Measurements from ENCODE around the gene WDR3. TPM values are rescaled to one million over a fixed set of nuclear protein-coding genes. Genes with fewer than 3 reads are reported as not detected.
A peak's percentile ranks its signal among the peaks of the same experiment; 100 is the strongest.

The WDR3 gene
- total RNA-seq, 1 donor from 2014 or later: 55.5 TPM

GRCh38 chr1:117964290-117965038 lies 34.9 kb downstream of the WDR3 start:
- Mint-ChIP-seq H3K4me1 (ENCODE audit: low read depth) (peaks cover 10% of the 10 kb centered on the region), H3K4me3 (ENCODE audit: low read depth) (no peak overlapping the region), H3K36me3 (ENCODE audit: low read depth) (peaks cover 9% of the 10 kb centered on the region), H3K27me3 (ENCODE audit: low read depth) (no peaks in the 10 kb centered on the region), H3K9me3 (no peaks in the 10 kb centered on the region), H3K27ac (peak overlapping the region; percentile 35)
- intact Hi-C loops (cut with micrococcal nuclease): no loop called here
- DNase-seq (ENCODE audit: low spot score): no peak

- intact Hi-C loops (cut with micrococcal nuclease): no loop called here
- Mint-ChIP-seq H3K4me1 (ENCODE audit: low read depth) (peaks cover 10% of the 10 kb centered on the region), H3K36me3 (ENCODE audit: low read depth) (no peaks in the 10 kb centered on the region), H3K27me3 (ENCODE audit: low read depth) (peaks cover 5% of the 10 kb centered on the region), H3K9me3 (no peaks in the 10 kb centered on the region), H3K27ac (no peak overlapping the region), H3K4me3 (ENCODE audit: low read depth) (no peak overlapping the region)
- no peak for DNase-seq (ENCODE audit: low spot score)
Observed at GRCh38 chr1:117967477-117967876, 37.9 kb downstream of the WDR3 start.

DNA sequence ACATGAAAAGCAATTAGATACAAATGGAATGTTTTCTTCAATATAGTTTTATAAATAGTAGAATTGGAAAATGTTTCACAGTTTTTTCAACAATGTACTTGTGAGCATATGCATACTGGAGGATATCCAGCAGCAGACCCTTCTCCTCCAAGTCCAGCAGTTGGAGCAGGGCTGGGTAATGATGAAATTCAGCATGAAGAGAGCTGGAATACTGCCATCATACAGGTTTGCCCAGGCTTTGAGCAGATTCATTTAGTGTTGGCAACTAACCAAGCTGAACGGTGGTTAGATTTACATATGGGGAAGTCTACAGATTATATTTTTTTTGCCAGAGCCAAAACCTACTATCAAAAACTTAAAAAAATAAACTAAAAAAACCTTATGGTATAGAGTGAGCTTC lies 38.3 kb downstream of the WDR3 start:
- no peaks in the 10 kb centered on the region for H3K36me3 Mint-ChIP-seq (ENCODE audit: low read depth)
- peaks cover 6% of the 10 kb centered on the region for H3K27me3 Mint-ChIP-seq (ENCODE audit: low read depth)
- no peaks in the 10 kb centered on the region for H3K9me3 Mint-ChIP-seq
- H3K4me1 Mint-ChIP-seq (ENCODE audit: low read depth): peaks cover 10% of the 10 kb centered on the region
- intact Hi-C loops (cut with micrococcal nuclease): no loop called here
- DNase-seq (ENCODE audit: low spot score): no peak
- no peak overlapping the region for H3K27ac Mint-ChIP-seq
- no peak overlapping the region for H3K4me3 Mint-ChIP-seq (ENCODE audit: low read depth)

DNA sequence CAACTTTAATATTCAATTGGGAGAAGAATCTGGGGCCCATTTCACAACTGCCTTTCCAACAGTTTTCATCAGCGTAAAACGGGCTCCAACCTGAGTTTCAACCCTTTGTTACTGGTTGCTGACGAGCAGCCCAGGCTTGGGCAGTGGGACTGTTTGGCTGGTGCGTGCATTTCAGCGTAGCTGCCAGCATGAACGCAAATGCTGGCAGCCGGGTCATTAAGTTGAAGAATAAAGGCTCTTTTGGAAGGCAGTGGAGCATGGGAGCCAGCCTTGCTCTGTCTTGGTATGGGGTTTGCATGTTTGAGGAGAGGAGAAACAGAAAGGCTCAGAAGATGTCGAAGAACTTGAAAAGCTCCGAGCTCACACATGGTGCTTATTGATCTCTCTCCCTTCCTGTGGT lies 40.7 kb downstream of the WDR3 start:
- H3K9me3 Mint-ChIP-seq: no peaks in the 10 kb centered on the region
- no peak overlapping the region for H3K4me3 Mint-ChIP-seq (ENCODE audit: low read depth)
- no peak overlapping the region for H3K27ac Mint-ChIP-seq
- DNase-seq (ENCODE audit: low spot score): no peak
- intact Hi-C loops (cut with micrococcal nuclease): no loop called here
- no peaks in the 10 kb centered on the region for H3K4me1 Mint-ChIP-seq (ENCODE audit: low read depth)
- H3K36me3 Mint-ChIP-seq (ENCODE audit: low read depth): no peaks in the 10 kb centered on the region
- H3K27me3 Mint-ChIP-seq (ENCODE audit: low read depth): peaks cover 13% of the 10 kb centered on the region

- Mint-ChIP-seq H3K9me3 (no peaks in the 10 kb centered on the region), H3K27me3 (ENCODE audit: low read depth) (peaks cover 13% of the 10 kb centered on the region), H3K4me1 (ENCODE audit: low read depth) (no peaks in the 10 kb centered on the region), H3K4me3 (ENCODE audit: low read depth) (no peak overlapping the region), H3K36me3 (ENCODE audit: low read depth) (no peaks in the 10 kb centered on the region), H3K27ac (no peak overlapping the region)
- no peak for DNase-seq (ENCODE audit: low spot score)
- intact Hi-C loops (cut with micrococcal nuclease): no loop called here
Observed at GRCh38 chr1:117971777-117972176, 42.2 kb downstream of the WDR3 start.

- Mint-ChIP-seq H3K27ac (no peak overlapping the region), H3K4me1 (ENCODE audit: low read depth) (no peaks in the 10 kb centered on the region), H3K9me3 (no peaks in the 10 kb centered on the region), H3K4me3 (ENCODE audit: low read depth) (no peak overlapping the region), H3K36me3 (ENCODE audit: low read depth) (no peaks in the 10 kb centered on the region), H3K27me3 (ENCODE audit: low read depth) (peaks cover 11% of the 10 kb centered on the region)
- intact Hi-C loops (cut with micrococcal nuclease): no loop called here
- no peak for DNase-seq (ENCODE audit: low spot score)
Observed at GRCh38 chr1:117976381-117976780, 46.8 kb downstream of the WDR3 start.

GRCh38 chr1:117981455-117982192 lies 52.1 kb downstream of the WDR3 start:
- intact Hi-C loops (cut with micrococcal nuclease): no loop called here
- DNase-seq (ENCODE audit: low spot score): no peak
- Mint-ChIP-seq H3K4me3 (ENCODE audit: low read depth) (no peak overlapping the region), H3K27me3 (ENCODE audit: low read depth) (peaks cover 5% of the 10 kb centered on the region), H3K36me3 (ENCODE audit: low read depth) (no peaks in the 10 kb centered on the region), H3K27ac (no peak overlapping the region), H3K4me1 (ENCODE audit: low read depth) (no peaks in the 10 kb centered on the region), H3K9me3 (no peaks in the 10 kb centered on the region)

DNA sequence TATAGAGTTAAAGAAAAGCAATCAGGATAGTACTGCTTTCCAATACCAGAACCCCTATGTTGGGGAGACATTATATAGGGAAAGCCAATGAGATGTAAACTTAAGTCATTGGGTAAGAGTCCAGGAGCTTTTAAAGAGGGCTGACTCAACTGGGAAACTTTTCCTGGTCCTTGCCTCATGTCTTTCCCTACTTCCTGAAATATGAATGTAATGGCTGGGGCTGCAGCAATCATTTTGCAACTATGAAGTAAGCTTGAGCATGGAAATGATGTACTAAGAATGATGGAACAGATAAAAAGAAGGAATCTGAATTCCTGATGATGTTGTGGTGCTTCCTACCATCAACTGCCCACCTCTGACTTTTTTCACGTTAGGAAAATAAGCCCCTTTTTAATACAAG lies 55.7 kb downstream of the WDR3 start:
- no peak for DNase-seq (ENCODE audit: low spot score)
- no peaks in the 10 kb centered on the region for H3K36me3 Mint-ChIP-seq (ENCODE audit: low read depth)
- H3K27me3 Mint-ChIP-seq (ENCODE audit: low read depth): peaks cover 5% of the 10 kb centered on the region
- no peak overlapping the region for H3K27ac Mint-ChIP-seq
- no peaks in the 10 kb centered on the region for H3K9me3 Mint-ChIP-seq
- intact Hi-C loops (cut with micrococcal nuclease): no loop called here
- H3K4me1 Mint-ChIP-seq (ENCODE audit: low read depth): no peaks in the 10 kb centered on the region
- H3K4me3 Mint-ChIP-seq (ENCODE audit: low read depth): no peak overlapping the region

DNA sequence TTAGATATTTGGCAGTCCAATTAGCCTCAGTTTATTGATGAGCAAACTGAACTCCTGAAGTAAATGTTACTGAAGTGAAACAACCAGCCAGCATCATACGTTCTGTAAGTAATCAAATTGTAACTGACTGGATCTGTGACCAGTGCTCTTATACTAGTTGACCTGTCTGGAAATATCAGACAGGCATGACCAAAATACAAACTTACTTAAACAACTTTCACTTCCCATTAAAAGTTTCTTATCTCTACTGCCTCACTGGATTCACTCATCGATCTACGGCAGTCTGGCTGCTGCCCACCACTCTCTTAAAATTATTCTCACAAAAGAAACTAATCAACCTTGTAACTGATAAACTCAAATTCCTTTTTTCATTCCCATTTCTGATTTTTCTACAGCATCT lies 56.4 kb downstream of the WDR3 start:
- Mint-ChIP-seq H3K36me3 (ENCODE audit: low read depth) (no peaks in the 10 kb centered on the region), H3K27me3 (ENCODE audit: low read depth) (peaks cover 5% of the 10 kb centered on the region), H3K9me3 (no peaks in the 10 kb centered on the region), H3K4me3 (ENCODE audit: low read depth) (no peak overlapping the region), H3K27ac (no peak overlapping the region), H3K4me1 (ENCODE audit: low read depth) (no peaks in the 10 kb centered on the region)
- DNase-seq (ENCODE audit: low spot score): no peak
- intact Hi-C loops (cut with micrococcal nuclease): no loop called here

GRCh38 chr1:118004312-118004711 lies 74.8 kb downstream of the WDR3 start:
- intact Hi-C loops (cut with micrococcal nuclease): no loop called here
- Mint-ChIP-seq H3K4me3 (ENCODE audit: low read depth) (no peak overlapping the region), H3K4me1 (ENCODE audit: low read depth) (no peaks in the 10 kb centered on the region), H3K36me3 (ENCODE audit: low read depth) (no peaks in the 10 kb centered on the region), H3K27ac (no peak overlapping the region), H3K9me3 (peaks cover 4% of the 10 kb centered on the region), H3K27me3 (ENCODE audit: low read depth) (peaks cover 3% of the 10 kb centered on the region)
- no peak for DNase-seq (ENCODE audit: low spot score)

DNA sequence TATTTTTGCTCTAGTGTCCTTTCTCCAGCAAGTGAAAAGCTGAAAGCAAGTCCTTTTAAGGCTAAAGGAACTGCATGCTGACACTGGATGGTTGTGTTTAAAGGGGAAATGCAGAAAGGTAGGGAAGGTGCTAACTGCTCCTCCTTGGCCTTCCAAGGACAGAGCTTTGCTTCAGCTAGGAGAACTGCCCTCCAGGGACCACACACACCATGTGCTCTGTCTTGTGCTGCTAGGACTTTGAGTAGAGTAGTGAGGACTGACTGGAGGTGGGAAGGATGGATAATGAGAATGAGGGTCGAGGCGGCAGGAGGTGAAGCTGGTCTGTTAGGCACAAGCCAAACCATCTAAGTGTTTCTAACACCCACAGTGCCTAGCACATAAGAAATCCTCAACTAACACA lies 77.9 kb downstream of the WDR3 start:
- intact Hi-C loops (cut with micrococcal nuclease): no loop called here
- no peaks in the 10 kb centered on the region for H3K4me1 Mint-ChIP-seq (ENCODE audit: low read depth)
- H3K9me3 Mint-ChIP-seq: no peaks in the 10 kb centered on the region
- peaks cover 1% of the 10 kb centered on the region for H3K27me3 Mint-ChIP-seq (ENCODE audit: low read depth)
- H3K36me3 Mint-ChIP-seq (ENCODE audit: low read depth): no peaks in the 10 kb centered on the region
- no peak overlapping the region for H3K27ac Mint-ChIP-seq
- no peak overlapping the region for H3K4me3 Mint-ChIP-seq (ENCODE audit: low read depth)
- DNase-seq (ENCODE audit: low spot score): no peak

- no peaks in the 10 kb centered on the region for H3K9me3 Mint-ChIP-seq
- H3K4me1 Mint-ChIP-seq (ENCODE audit: low read depth): no peaks in the 10 kb centered on the region
Observed at GRCh38 chr1:118008011-118008410, 78.5 kb downstream of the WDR3 start.

GRCh38 chr1:118012515-118013124 lies 83.1 kb downstream of the WDR3 start:
- intact Hi-C loops (cut with micrococcal nuclease): no loop called here
- Mint-ChIP-seq H3K4me3 (ENCODE audit: low read depth) (no peak overlapping the region), H3K27me3 (ENCODE audit: low read depth) (peaks cover 2% of the 10 kb centered on the region)

More at GRCh38 chr1:118008011-118008410, 78.5 kb downstream of the WDR3 start:
- no peak for DNase-seq (ENCODE audit: low spot score)
- no peak overlapping the region for H3K27ac Mint-ChIP-seq
- no peak overlapping the region for H3K4me3 Mint-ChIP-seq (ENCODE audit: low read depth)
- peaks cover 1% of the 10 kb centered on the region for H3K27me3 Mint-ChIP-seq (ENCODE audit: low read depth)
- no peaks in the 10 kb centered on the region for H3K36me3 Mint-ChIP-seq (ENCODE audit: low read depth)
- intact Hi-C loops (cut with micrococcal nuclease): no loop called here

More at GRCh38 chr1:118012515-118013124, 83.1 kb downstream of the WDR3 start:
- no peaks in the 10 kb centered on the region for H3K36me3 Mint-ChIP-seq (ENCODE audit: low read depth)
- DNase-seq (ENCODE audit: low spot score): no peak
- H3K9me3 Mint-ChIP-seq: no peaks in the 10 kb centered on the region
- no peaks in the 10 kb centered on the region for H3K4me1 Mint-ChIP-seq (ENCODE audit: low read depth)
- no peak overlapping the region for H3K27ac Mint-ChIP-seq
